Measurements from ENCODE around the gene LRIT2.
"Not testable (repeated sequence)": the region's sequence is repeated elsewhere in the genome, so short reads cannot be mapped to it uniquely, and the experiment has no call there.

- TF ChIP-seq CTCF (IDR thresholded peaks at IDR 0.05 in 4 of 5, conservative IDR thresholded peaks at IDR 0.05 in 1 of 5); POLR2A (IDR thresholded peaks at IDR 0.05): not testable (repeated sequence)
Measured at GRCh38 chr10:84171237-84171636, 54.1 kb downstream of the LRIT2 start.
